MCF 10A (cell line): Measurements from ENCODE around the gene MAPRE3. TPM values are rescaled to one million over a fixed set of nuclear protein-coding genes. Genes with fewer than 3 reads are reported as not detected.

Source experiments
- BruUV-seq: library from RNA; stranded (reverse); fragments of 400-500 nt; replicated peaks from 2 replicates; lab custom pipeline; 2021; lab: Mats Ljungman, UMichigan
- CTCF ChIA-PET: fragments of 300-600 bp; sonication (Branson Sonifier 250); formaldehyde crosslinking; extraction: SDS; loops from one replicate; lab custom pipeline; 2021; ENCODE audit warnings: antibody characterized with exemption, inconsistent platforms; lab: Yijun Ruan, JAX
- POLR2A ChIA-PET: fragments of 300-600, 350-650 bp; sonication (Branson Sonifier 250); formaldehyde crosslinking; extraction: SDS; loops from one replicate; lab custom pipeline; 2020; ENCODE audit warnings: antibody characterized with exemption, inconsistent platforms; lab: Yijun Ruan, JAX
- DNase-seq: peaks from one replicate; pipeline ENCODE4 v3.0.0-alpha.2; 2018; ENCODE audit not compliant: unreplicated experiment
- H3K27ac Mint-ChIP-seq: one replicate; pipeline ENCODE4 v1.8.0; 2022; ENCODE audit warnings: mild to moderate bottlenecking, low read depth, mixed read lengths; ENCODE audit not compliant: unreplicated experiment
- H3K27me3 Mint-ChIP-seq: one replicate; pipeline ENCODE4 v1.8.0; 2022; ENCODE audit warnings: mixed read lengths; ENCODE audit not compliant: insufficient read depth, unreplicated experiment
- H3K36me3 Mint-ChIP-seq: one replicate; pipeline ENCODE4 v1.8.0; 2022; ENCODE audit warnings: mild to moderate bottlenecking, moderate library complexity, mixed read lengths; ENCODE audit not compliant: insufficient read depth, unreplicated experiment
- H3K4me1 Mint-ChIP-seq: one replicate; pipeline ENCODE4 v1.8.0; 2022; ENCODE audit warnings: mixed read lengths; ENCODE audit not compliant: insufficient read depth, unreplicated experiment
- H3K4me3 Mint-ChIP-seq: one replicate; pipeline ENCODE4 v1.8.0; 2022; ENCODE audit warnings: mild to moderate bottlenecking, moderate library complexity, mixed read lengths; ENCODE audit not compliant: unreplicated experiment
- H3K9me3 Mint-ChIP-seq: one replicate; pipeline ENCODE4 v1.8.0; 2022; ENCODE audit warnings: mixed read lengths; ENCODE audit not compliant: unreplicated experiment
- CTCF ChIP-seq: fragments of 200-600 bp; IDR thresholded peaks from one replicate; pipeline ENCODE4 v1.8.0; 2022; ENCODE audit warnings: antibody characterized with exemption, mild to moderate bottlenecking; ENCODE audit not compliant: unreplicated experiment
- intact Hi-C: fragments of 100-400 bp; cut with micrococcal nuclease; formaldehyde crosslinking; loops from 2 replicates; pipeline ENCODE4 v1.14.1; 2022
- total RNA-seq: library from RNA; stranded (reverse); gene quantifications from 2 replicates; pipeline ENCODE4 v1.2.3, GENCODE V29; 2022

MAPRE3 gene
- total RNA-seq, 1 experiment from 2014 or later: 18.0 TPM

- Mint-ChIP-seq H3K27ac (no peak overlapping the region), H3K9me3 (no peaks in the 10 kb centered on the region), H3K36me3 (peaks cover 36% of the 10 kb centered on the region), H3K27me3 (no peaks in the 10 kb centered on the region), H3K4me3 (no peak overlapping the region), H3K4me1 (no peaks in the 10 kb centered on the region)
- DNase-seq: no peak
- ChIA-PET POLR2A (interaction anchor here (1.0 kb wide), 1 partner anchor 9 kb away, joined by 3 read pairs; the partner anchor contains the start of gene TMEM214), CTCF (interaction anchor here (0.5 kb wide), 1 partner anchor 39 kb away, joined by 3 read pairs; no protein-coding TSS in a partner anchor)
- no peak for TF ChIP-seq CTCF
- no TSS peak for BruUV-seq
- intact Hi-C loops: no loop called here
Observed at GRCh38 chr2:27041752-27042151, 71.3 kb downstream of the MAPRE3 start.

- Mint-ChIP-seq H3K27ac (no peak overlapping the region), H3K36me3 (peaks cover 34% of the 10 kb centered on the region), H3K4me1 (no peaks in the 10 kb centered on the region), H3K27me3 (no peaks in the 10 kb centered on the region), H3K9me3 (no peaks in the 10 kb centered on the region), H3K4me3 (no peak overlapping the region)
- POLR2A ChIA-PET: interaction anchor here (1.0 to 1.2 kb wide), 3 partner anchors 9 to 69 kb away, joined by 3 to 4 read pairs (median 3); partner anchors contain the start of genes AGBL5 and TMEM214
- BruUV-seq: no TSS peak
- intact Hi-C loops: no loop called here
- no peak for TF ChIP-seq CTCF
- DNase-seq: peak; percentile 9
- CTCF ChIA-PET: interaction anchor here (1.3 kb wide), 1 partner anchor 26 kb away, joined by 5 read pairs; no protein-coding TSS in a partner anchor
Observed at GRCh38 chr2:27042159-27042661, 71.8 kb downstream of the MAPRE3 start.

GRCh38 chr2:27042985-27043634 is 72.7 kb downstream of the MAPRE3 start:
- H3K27ac Mint-ChIP-seq: no peak overlapping the region

More at GRCh38 chr2:27042985-27043634, 72.7 kb downstream of the MAPRE3 start:
- no TSS peak for BruUV-seq
- Mint-ChIP-seq H3K4me1 (no peaks in the 10 kb centered on the region), H3K36me3 (peaks cover 32% of the 10 kb centered on the region), H3K4me3 (no peak overlapping the region), H3K27me3 (no peaks in the 10 kb centered on the region), H3K9me3 (no peaks in the 10 kb centered on the region)
- intact Hi-C loops: no loop called here
- ChIA-PET POLR2A (interaction anchor here (1.1 to 1.2 kb wide), 2 partner anchors 8 to 70 kb away, joined by 3 to 4 read pairs; partner anchors contain the start of gene AGBL5), CTCF (interaction anchor here (1.3 kb wide), 2 partner anchors 26 to 60 kb away, joined by 4 to 5 read pairs; no protein-coding TSS in a partner anchor)
- TF ChIP-seq CTCF: no peak
- no peak for DNase-seq
